H1 (cell line): ENCODE measurements around the gene CCDC33. TPM values are rescaled to one million over a fixed set of nuclear protein-coding genes. Genes with fewer than 3 reads are reported as not detected.

ENCODE experiments used
- ASH2L ChIP-seq: fragments of 200-600, 300-600 bp; sonication (generic); IDR thresholded peaks from one replicate; pipeline ENCODE4 v1.7.1; 2017; ENCODE audit warnings: low read length
- CREB1 ChIP-seq: IDR thresholded peaks from 2 replicates; pipeline ENCODE4 v1.6.1; 2012; ENCODE audit warnings: inconsistent platforms
- E2F6 ChIP-seq: IDR thresholded peaks from 2 replicates; pipeline ENCODE4 v1.6.1; 2012; ENCODE audit warnings: inconsistent platforms
- NRF1 ChIP-seq: IDR thresholded peaks from 2 replicates; pipeline ENCODE4 v1.6.1; 2011; ENCODE audit warnings: mild to moderate bottlenecking, low read depth, low read length, improper control_type of control experiment
- SIRT6 ChIP-seq: IDR thresholded peaks from one replicate; pipeline ENCODE4 v1.7.1; 2012; ENCODE audit warnings: low read length, inconsistent platforms
- polyA plus RNA-seq, 7 experiments: library from polyadenylated mRNA; depleted of rRNA in 3 of 7; stranded (reverse) in 5 of 7; unstranded in 2 of 7; fragments of >200 nt in 5 of 7; fragments of 200-250 nt in 2 of 7; gene quantifications; 1 replicate in 5 of 7; 2 replicates in 1 of 7; 4 replicates in 1 of 7; pipeline versions ENCODE4 v1.2.1 to v1.2.3, GENCODE V29; 2011 to 2013; ENCODE audit warnings: missing spikeins in 2 of 7, mixed read lengths in 2 of 7
- total RNA-seq: library from RNA; stranded (reverse); fragmentation: NEBNext Ultra II Directional; extraction: Animal tissue kit (Norgen Biotek cat#: 25700); gene quantifications from 2 replicates; pipeline ENCODE4 v1.2.1, GENCODE V29; 2021

The CCDC33 gene
- total and polyA plus RNA-seq, 2 of the 8 experiments (the other 6 are each of a cell fraction or from before 2014, with no cell fraction given) = 2.0 to 2.7 TPM

- TF ChIP-seq E2F6 = no peak
- no peak for TF ChIP-seq ASH2L
- TF ChIP-seq SIRT6 = no peak
- TF ChIP-seq CREB1 = no peak
- TF ChIP-seq NRF1 = no peak
Observed at GRCh38 chr15:74212494-74212893, 23.6 kb upstream of the CCDC33 start (continued).
